Spleen (tissue), 11 donors: Measurements from ENCODE around the gene INKA2. TPM values are rescaled to one million over a fixed set of nuclear protein-coding genes. Genes with fewer than 3 reads are reported as not detected.

ENCODE experiments used
- DNase-seq: peaks from one replicate; pipeline ENCODE4 v3.0.0-alpha.2; 2020
- H3K27ac ChIP-seq, 8 donors: fragments of 200-600 bp; sonication (generic) in 7 of 8; 1 replicate in 4 of 8; 2 replicates in 4 of 8; pipeline versions ENCODE4 v1.5.0 to v1.8.0; 2016 to 2021; ENCODE audit warnings: inconsistent platforms in 4 of 8, mild to moderate bottlenecking in 4 of 8, moderate library complexity in 1 of 8
- H3K27me3 ChIP-seq, 7 donors: fragments of 200-600 bp; sonication (generic) in 6 of 7; replicated peaks in 1 of 7; 1 replicate in 4 of 7; 2 replicates in 3 of 7; pipeline versions ENCODE4 v1.5.0 to v1.8.0; 2016 to 2021; ENCODE audit warnings: inconsistent platforms in 3 of 7, mild to moderate bottlenecking in 1 of 7
- H3K36me3 ChIP-seq, 6 donors: fragments of 200-600 bp; sonication (generic) in 5 of 6; 1 replicate in 4 of 6; 2 replicates in 2 of 6; pipeline versions ENCODE4 v1.5.0 to v1.8.0; 2016 to 2021; ENCODE audit warnings: inconsistent platforms in 2 of 6
- H3K4me1 ChIP-seq, 6 donors: fragments of 200-600 bp; sonication (generic) in 5 of 6; 1 replicate in 3 of 6; 2 replicates in 3 of 6; pipeline versions ENCODE4 v1.5.0 to v1.8.0; 2016 to 2021; ENCODE audit warnings: inconsistent platforms in 3 of 6
- H3K4me3 ChIP-seq, 8 donors: fragments of 200-600 bp; sonication (generic) in 7 of 8; 1 replicate in 4 of 8; 2 replicates in 4 of 8; pipeline versions ENCODE4 v1.5.0 to v1.8.0; 2016 to 2021; ENCODE audit warnings: inconsistent platforms in 4 of 8, mild to moderate bottlenecking in 4 of 8, moderate library complexity in 2 of 8
- H3K9me3 ChIP-seq, 8 donors: fragments of 200-600 bp; sonication (generic) in 7 of 8; 1 replicate in 4 of 8; 2 replicates in 4 of 8; pipeline versions ENCODE4 v1.5.0 to v1.8.0; 2016 to 2021; ENCODE audit warnings: inconsistent platforms in 4 of 8
- CTCF ChIP-seq, 11 experiments: fragments of 200-600 bp in 7 of 11; fragments of 450-650 bp in 4 of 11; sonication (generic) in 4 of 11; IDR thresholded peaks in 8 of 11; conservative IDR thresholded peaks in 3 of 11; 1 replicate in 7 of 11; 2 replicates in 4 of 11; pipeline versions ENCODE4 v1.4.0 to v1.8.0; 2016 to 2021; ENCODE audit warnings: antibody characterized with exemption in 11 of 11, inconsistent platforms in 4 of 11, mild to moderate bottlenecking in 1 of 11
- POLR2A ChIP-seq, 3 donors: fragments of 450-650 bp; IDR thresholded peaks; one replicate each; pipeline ENCODE4 v1.5.1; 2017; ENCODE audit warnings: antibody characterized with exemption in 3 of 3, mild to moderate bottlenecking in 1 of 3
- POLR2AphosphoS5 ChIP-seq, 3 donors: sonication (generic); formaldehyde crosslinking; IDR thresholded peaks; one replicate each; pipeline ENCODE4 v1.5.1; 2017; ENCODE audit warnings: antibody characterized with exemption in 3 of 3
- WGBS, 5 donors: extraction: QIAGEN DNeasy Blood & Tissue Kit in 3 of 5; methylation state at CpG; one replicate each; pipeline versions ENCODE4 v1.1.5 to v1.1.7; 2013 to 2018; 5-methylcytosine and 5-hydroxymethylcytosine counted together
- intact Hi-C: fragments of 100-400 bp; cut with DNase I; formaldehyde crosslinking; loops from one replicate; pipeline ENCODE4 v1.15.0; 2023; ENCODE audit warnings: low total_unique reads
- polyA plus RNA-seq, 3 donors: library from polyadenylated mRNA; stranded (reverse); fragments of 200-250 nt; gene quantifications; one replicate each; pipeline ENCODE4 v1.2.1, GENCODE V29; 2013
- total RNA-seq, 7 donors: library from RNA; depleted of rRNA in 3 of 7; stranded (reverse); fragments of >200 nt in 3 of 7; fragmentation: NEBNext Ultra II Directional in 4 of 7; extraction: Animal tissue kit (Norgen Biotek cat#: 25700) in 4 of 7; gene quantifications; one replicate each; pipeline versions ENCODE4 v1.1.0 to v1.2.1, GENCODE V29; 2016 to 2021
- donor health status: healthy with polysubstance abuse.
- donor health status: DM: no; HTN: no; CAD: no; lungs with moderate emphysema.
- donor health status: DM: no; HTN: no; CAD: no.
- donor health status: Bipolar disorder and iron deficiency.
- donor health status: healthy.
- donor health status: DM: no; HTN: no; CAD: no.
- donor health status: DM: yes; HTN: yes; CAD: no.

The INKA2 gene
- total and polyA plus RNA-seq, 10 donors, result 0.41 to 12.5 (median 6.4) TPM

- H3K27ac ChIP-seq, result no peak overlapping the region
- TF ChIP-seq POLR2AphosphoS5 (IDR thresholded peaks at IDR 0.05) (no peak), POLR2A (IDR thresholded peaks at IDR 0.05) (no peak), CTCF (IDR thresholded peaks at IDR 0.05 in 8 of 11, conservative IDR thresholded peaks at IDR 0.05 in 3 of 11) (no peak)
- WGBS, 5 donors, result 81 to 88% (median 83%) methylated on average over 2 of the region's 2 CpGs
- no peak for DNase-seq
- H3K27me3 ChIP-seq, result no peaks in the 10 kb centered on the region
- H3K4me1 ChIP-seq, result no peaks in the 10 kb centered on the region
- intact Hi-C loops, result no loop called here
- peaks cover 0 to 10% (median 0%) of the 10 kb centered on the region in 6 donors for H3K36me3 ChIP-seq
- no peak overlapping the region for H3K4me3 ChIP-seq
- H3K9me3 ChIP-seq, result no peaks in the 10 kb centered on the region
These were observed 37.2 kb upstream of the INKA2 start for GRCh38 chr1:111776391-111776790.

- 81 to 90% (median 88%) methylated on average over 7 to 9 of the region's 9 CpGs for WGBS, 5 donors
These were observed 36.8 kb upstream of the INKA2 start for GRCh38 chr1:111775966-111776365.

GRCh38 chr1:111770916-111771315, 31.7 kb upstream of the INKA2 start:
- no peak for DNase-seq
- peaks cover 0 to 38% (median 26%) of the 10 kb centered on the region in 6 donors for H3K36me3 ChIP-seq
- WGBS, 5 donors, result 81 to 92% (median 86%) methylated on average over 4 of the region's 4 CpGs
- no peaks in the 10 kb centered on the region for H3K27me3 ChIP-seq
- no peaks in the 10 kb centered on the region for H3K9me3 ChIP-seq
- no peak overlapping the region for H3K4me3 ChIP-seq
- H3K27ac ChIP-seq, result no peak overlapping the region
- TF ChIP-seq CTCF (IDR thresholded peaks at IDR 0.05 in 8 of 11, conservative IDR thresholded peaks at IDR 0.05 in 3 of 11), result no peak
- TF ChIP-seq POLR2A (IDR thresholded peaks at IDR 0.05), result no peak
- no peak for TF ChIP-seq POLR2AphosphoS5 (IDR thresholded peaks at IDR 0.05)
- intact Hi-C loops, result no loop called here
- H3K4me1 ChIP-seq, result peaks cover 0 to 9% (median 2%) of the 10 kb centered on the region in 6 donors

More at GRCh38 chr1:111775966-111776365, 36.8 kb upstream of the INKA2 start:
- Histone ChIP-seq H3K27me3 (no peaks in the 10 kb centered on the region), H3K36me3 (peaks cover 0 to 10% (median 0%) of the 10 kb centered on the region in 6 donors), H3K27ac (no peak overlapping the region), H3K9me3 (no peaks in the 10 kb centered on the region), H3K4me3 (no peak overlapping the region), H3K4me1 (no peaks in the 10 kb centered on the region)
- intact Hi-C loops, result no loop called here
- no peak for DNase-seq
- TF ChIP-seq CTCF (IDR thresholded peaks at IDR 0.05 in 8 of 11, conservative IDR thresholded peaks at IDR 0.05 in 3 of 11) (no peak), POLR2A (IDR thresholded peaks at IDR 0.05) (no peak), POLR2AphosphoS5 (IDR thresholded peaks at IDR 0.05) (no peak)

GRCh38 chr1:111769517-111770146, 30.4 kb upstream of the INKA2 start:
- peak overlapping the region in 1 of 8 donors; percentile 13 for H3K27ac ChIP-seq
- WGBS, 5 donors, result 41 to 47% (median 45%) methylated on average over 6 of the region's 6 CpGs
- TF ChIP-seq CTCF (IDR thresholded peaks at IDR 0.05 in 8 of 11, conservative IDR thresholded peaks at IDR 0.05 in 3 of 11) (peak; percentile 41 to 87 (median 77)), POLR2A (IDR thresholded peaks at IDR 0.05) (peak in 1 of 3 donors; percentile 17), POLR2AphosphoS5 (IDR thresholded peaks at IDR 0.05) (no peak)
- intact Hi-C loops, result no loop called here
- peaks cover 0 to 51% (median 35%) of the 10 kb centered on the region in 6 donors for H3K36me3 ChIP-seq
- no peak overlapping the region for H3K4me3 ChIP-seq
- H3K9me3 ChIP-seq, result no peaks in the 10 kb centered on the region
- H3K27me3 ChIP-seq, result no peaks in the 10 kb centered on the region
- H3K4me1 ChIP-seq, result peaks cover 0 to 9% (median 2%) of the 10 kb centered on the region in 6 donors
- DNase-seq, result no peak
